HG03025 (cell line): ENCODE measurements around the gene GATAD2A.
"Not testable (repeated sequence)": the region's sequence is repeated elsewhere in the genome, so short reads cannot be mapped to it uniquely, and the experiment has no call there.

ENCODE experiments used
- ATAC-seq: cut with Tn5 transposase; IDR thresholded peaks from one replicate; pipeline ENCODE4 v1.9.1; 2021; ENCODE audit warnings: mild to moderate bottlenecking, moderate library complexity; ENCODE audit not compliant: unreplicated experiment, low FRiP score

The GATAD2A gene

DNA sequence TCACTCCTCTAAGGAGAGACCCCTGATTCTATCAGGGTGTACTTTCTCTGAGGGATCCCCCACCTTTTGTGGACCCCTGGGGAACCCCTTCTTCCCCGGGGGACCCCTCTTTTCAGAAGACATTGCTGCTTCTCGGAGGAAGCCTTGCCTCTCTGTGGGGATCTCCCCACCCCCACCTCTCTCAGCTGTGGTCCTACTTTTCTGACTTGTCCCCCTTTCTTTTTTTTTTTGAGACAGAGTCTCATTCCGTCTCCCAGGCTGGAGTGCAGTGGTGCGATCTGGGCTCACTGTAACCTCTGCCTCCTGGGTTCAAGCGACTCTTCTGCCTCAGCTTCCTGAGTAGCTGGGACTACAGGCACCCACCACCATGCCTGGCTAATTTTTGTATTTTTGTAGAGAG is 18.4 kb upstream of the GATAD2A start:
- no peak for ATAC-seq

DNA sequence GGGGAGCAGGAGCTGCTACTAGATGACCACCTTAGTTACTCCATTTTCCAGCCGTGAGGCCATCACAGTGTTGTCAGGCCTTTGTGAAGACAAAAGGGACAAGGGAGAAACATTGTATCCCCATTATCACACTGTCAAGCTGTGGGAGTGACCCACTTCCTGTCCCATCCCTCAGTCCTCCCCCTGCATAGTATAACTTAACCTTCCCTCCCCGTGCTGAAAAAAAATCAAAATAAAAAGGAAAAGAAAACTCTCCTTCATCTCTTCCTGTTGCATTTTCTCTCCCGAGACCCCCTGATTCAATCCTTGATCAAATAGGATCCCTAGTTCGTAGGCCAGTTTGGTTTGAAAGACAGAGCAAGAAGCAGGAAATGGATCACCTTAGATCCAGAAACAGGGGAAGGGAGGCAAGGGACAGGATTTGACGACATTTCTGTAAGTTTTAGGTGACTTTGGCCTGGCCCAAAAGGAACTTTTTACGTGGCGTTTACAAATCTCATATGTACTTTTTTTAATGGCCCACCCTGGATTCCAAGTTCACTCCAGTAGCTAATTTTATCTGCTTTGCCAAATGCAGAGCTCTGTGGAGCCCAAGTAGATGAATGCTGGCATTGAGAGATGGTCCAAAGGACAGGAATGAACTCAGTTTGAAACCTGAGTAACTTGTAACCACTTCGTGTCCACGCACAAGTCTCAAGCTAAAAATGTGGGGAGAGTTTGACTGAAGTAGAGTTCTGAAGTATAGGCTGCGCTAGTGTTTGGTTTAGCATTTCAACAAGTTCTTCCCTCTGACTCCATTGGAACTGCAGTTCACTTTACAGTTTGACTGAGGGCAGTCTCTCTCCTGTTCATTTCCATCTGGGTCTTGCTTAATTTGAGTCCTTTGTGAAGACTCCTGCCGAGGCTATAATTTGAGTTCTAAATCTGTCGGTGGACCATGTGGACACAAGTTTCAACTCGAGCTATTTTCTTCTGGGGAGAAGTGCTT is 16.6 kb upstream of the GATAD2A start:
- ATAC-seq = no peak

DNA sequence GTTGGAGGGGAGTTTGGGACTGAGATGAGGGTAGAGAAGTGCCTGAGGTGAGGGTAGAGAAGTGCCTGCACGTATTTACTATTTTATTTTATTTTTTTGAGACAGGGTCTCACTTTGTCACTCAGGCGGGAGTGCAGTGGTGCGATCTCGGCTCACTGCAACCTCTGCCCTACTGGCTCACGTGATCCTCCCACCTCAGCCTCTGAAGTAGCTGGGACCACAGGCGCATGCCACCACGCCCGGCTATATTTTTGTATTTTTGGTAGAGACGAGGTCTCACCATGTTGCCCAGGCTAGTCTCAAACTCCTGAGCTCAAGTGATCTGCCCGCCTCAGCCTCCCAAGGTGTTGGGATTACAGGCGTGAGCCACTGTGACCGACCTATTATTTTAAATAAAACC is 15.8 kb upstream of the GATAD2A start:
- ATAC-seq = not testable (repeated sequence)

DNA sequence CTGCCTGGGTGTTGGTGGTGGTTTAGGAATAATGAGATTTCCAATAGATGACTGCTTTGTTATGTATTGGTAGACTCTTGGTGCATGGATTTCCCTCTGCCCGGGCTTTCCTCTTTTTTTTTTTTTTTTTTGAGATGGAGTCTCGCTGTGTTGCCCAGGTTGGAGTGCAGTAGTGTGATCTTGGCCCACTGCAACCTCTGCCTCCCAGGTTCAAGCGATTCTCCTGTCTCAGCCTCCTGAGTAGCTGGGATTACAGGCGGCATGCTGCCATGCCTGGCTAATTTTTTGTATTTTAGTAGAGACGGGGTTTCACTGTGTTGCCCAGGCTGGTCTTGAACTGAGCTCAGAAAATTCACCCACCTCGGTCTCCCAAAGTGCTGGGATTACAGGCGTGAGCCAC is 11.1 kb upstream of the GATAD2A start:
- not testable (repeated sequence) for ATAC-seq

DNA sequence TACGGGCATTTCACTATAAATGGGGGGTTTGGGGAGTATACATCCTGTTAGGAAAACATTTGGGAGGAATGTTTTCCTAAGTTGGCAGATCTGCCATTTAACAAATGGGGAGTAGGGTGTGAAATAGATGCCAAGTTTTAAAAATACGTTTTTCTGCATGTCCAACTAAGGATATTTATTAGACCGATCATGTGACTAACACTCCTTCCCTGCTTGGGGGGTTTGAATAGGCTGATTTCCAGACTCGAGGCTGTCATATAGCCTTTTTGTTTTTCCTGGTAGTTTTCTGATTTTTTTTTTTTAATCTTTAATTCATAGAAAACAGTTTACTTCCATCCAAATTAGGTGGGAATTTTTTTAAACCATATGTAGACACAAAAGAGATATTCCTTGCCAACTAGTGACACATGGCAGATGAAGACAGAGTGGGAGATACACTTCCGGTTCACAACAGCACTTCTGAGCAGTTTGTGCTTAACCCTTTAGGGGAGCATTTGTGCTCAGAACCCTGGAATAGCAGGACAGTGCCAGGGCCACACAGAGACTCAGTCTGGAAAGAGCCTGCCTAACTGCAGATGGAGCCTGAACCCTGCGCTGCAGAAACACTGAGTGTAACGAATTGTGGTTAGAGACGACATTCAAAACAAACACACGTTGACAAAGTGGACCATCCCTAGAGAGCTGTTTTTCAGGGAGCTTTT is 5.6 kb upstream of the GATAD2A start:
- ATAC-seq = no peak

DNA sequence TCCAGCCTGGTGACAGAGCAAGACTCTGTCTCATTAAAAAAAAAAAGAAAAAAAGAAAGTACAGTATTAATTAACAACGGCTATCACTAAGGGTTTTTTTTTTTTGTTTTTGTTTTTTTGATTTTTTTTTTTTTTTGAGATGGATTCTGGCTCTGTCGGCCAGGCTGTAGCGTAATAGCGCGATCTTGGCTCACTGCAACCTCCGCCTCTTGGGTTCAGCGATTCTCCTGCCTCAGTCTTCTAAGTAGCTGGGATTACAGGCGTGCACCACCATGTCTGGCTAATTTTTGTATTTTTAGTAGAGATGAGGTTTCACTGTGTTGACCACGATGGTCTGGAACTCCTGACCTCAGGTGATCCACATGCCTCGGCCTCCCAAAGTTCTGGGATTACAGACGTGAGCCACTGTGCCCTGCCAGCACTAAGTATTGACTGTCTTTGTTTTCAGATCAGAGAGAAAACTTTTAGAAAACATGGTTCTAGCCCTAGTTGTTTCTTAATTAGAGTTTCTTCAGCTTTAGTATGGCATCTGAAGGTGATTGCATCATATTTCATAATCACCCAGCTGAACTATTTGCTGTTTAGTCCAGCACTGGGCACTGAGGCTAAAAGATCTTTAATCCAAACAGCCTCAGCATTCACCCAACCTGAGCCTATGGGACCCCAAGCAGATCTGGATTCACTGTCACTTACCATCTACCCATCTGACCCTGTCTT is 2.7 kb upstream of the GATAD2A start:
- no peak for ATAC-seq

DNA sequence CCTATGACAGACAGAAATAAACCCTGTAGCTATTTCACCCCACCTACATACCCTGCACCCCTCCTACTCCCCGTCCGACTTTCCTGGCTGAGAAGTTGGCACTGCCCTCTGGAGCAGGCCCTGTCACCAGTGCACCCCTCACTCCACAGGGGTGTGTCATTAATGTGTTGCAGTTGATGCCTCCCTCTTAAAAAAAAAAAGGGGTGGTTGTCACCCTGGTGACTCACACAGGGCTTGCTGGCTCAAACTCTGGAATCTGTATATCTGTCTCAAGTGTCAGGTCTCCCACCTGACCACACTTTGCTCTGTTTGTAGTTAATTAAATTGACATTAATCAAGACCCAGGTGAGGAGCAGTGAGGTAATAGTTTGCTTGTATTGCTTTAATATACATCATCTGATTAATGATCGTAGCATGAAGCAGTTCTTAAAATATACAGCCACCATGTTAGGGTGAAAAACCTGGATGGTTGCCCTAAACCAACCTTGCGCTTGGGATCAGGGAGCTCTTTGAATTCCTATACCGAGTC is 2.0 kb upstream of the GATAD2A start:
- ATAC-seq = no peak

DNA sequence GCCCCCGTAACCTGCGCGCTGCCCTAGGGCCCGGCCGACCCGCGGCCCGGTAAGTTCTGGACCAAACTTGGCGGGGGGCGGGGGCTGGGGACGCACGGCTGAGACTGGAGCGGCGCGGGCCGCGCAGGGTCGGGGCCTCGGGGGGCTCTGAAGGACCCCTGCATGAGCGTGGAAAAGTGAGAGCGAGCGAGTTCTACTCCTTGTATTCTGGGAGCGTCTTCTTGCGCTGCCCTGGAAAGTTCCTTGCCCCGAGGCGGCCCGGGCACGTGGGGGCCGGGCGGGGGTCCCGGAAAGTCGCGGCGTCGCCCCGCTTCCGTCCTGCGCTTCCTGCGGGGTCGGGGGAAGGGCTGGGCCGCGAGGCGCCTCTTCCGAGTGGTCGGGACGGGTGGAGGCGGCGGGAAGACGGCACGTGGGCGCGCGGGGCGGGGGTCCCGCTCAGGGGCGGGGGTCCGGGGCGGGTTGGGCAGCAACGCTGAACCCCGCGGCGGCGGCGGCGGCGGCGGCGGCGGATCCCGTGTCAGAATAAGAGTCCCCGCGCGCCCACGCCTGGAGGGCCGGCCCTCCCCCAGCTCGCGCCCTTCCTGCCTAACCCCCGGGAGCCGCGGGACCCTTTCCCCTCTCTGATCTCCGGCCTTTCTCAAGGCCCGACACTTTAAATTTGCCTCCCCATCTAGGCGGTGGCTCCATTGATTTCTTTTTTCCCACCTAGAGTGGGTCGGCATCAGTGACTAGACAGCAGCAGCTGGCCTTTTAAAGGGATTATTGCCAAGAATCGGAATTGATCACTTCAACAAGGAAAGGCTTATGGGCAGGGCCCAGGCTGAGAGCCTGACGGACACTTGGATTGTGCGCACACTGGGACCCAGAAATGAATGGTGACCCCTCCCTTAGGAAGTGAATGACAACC is 749 bp downstream of the GATAD2A start:
- no peak for ATAC-seq

DNA sequence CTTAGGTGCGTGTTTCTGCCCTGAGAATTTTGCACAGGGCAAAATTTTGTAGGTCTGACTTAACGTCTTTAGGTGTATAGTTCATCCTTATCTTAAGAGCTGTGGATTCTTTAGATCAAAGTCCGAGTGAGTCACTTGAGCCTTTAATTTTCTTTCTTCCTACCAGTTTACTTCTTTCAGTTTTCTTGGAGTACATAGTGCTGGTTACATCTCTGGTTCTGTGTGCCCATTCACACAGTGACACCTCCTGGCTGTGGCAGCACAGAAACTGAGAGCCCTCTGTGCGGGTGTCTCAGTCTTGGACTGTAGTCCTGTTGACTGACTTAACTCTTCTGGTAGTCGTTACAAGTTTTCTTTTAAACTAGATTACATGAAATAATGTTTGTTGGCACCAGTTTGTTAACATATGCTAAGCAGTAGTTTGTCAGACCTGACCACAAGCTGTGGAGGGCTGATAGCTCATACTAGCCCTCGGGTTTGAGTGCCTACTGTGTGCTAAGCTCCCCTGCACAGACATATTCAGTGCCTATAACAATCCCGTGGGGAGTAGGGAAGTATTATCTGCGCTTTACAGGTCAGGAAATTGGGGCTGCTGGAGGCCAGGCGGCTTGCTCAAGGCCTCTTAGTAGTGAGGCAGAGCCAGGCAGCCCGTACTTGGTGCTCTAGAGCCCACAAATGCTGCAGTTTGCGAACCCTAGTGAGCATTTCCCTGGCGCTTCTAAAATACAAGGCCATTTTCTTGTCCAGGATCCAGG is 1.6 kb downstream of the GATAD2A start:
- no peak for ATAC-seq

DNA sequence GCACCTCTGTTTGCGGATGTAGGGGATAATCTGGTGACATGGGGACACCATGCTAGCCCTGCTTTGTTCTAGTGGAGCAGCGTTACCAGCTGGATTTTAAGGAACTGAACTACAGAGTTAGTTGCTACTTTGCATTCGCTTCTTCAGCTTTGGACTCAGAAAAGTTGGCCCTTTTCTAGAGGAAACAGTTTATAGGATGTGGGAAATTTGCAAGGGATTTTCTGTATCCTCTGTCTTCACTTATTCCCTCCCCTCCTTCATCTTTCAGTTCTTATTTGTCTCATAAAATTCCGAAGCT is 2.1 kb downstream of the GATAD2A start:
- ATAC-seq = no peak

DNA sequence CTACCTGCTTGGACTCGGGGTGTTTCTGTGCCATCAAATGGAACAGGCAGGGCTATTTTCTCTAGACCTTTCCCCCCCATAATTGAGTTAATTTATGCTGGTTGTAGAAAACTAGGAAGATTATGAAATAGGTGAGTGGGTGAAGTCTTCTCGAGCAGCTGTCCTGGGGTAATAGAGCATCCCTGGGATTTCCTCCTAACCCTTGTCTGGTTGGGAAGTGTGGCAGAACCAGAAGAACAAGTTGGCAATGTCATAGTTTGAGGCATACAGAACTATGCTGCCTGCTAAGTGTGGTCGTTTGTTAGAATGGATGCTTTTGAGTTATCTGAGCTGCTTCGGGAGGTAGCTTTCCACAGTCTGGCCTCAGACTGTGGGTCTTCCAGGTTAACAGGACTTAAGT is 3.7 kb downstream of the GATAD2A start:
- no peak for ATAC-seq

DNA sequence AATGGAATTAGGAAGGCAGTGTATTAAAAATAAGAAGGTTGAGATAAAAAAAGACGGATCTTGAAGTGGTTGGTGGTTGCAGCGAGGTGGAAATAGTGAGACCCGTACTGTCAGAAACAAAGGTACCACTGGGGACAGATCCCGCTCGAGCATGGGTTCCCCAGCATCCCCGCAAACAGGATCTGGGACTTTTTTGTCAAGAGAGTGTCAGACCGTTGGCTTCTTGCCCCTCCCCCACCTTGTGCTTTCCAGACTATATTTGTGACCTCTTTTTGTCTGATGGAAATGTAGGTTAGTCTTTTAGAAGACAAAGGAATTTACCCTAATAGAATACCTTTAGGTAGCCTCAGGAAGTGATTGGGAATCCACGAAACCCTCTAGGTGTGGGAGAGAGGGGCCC is 4.2 kb downstream of the GATAD2A start:
- no peak for ATAC-seq

DNA sequence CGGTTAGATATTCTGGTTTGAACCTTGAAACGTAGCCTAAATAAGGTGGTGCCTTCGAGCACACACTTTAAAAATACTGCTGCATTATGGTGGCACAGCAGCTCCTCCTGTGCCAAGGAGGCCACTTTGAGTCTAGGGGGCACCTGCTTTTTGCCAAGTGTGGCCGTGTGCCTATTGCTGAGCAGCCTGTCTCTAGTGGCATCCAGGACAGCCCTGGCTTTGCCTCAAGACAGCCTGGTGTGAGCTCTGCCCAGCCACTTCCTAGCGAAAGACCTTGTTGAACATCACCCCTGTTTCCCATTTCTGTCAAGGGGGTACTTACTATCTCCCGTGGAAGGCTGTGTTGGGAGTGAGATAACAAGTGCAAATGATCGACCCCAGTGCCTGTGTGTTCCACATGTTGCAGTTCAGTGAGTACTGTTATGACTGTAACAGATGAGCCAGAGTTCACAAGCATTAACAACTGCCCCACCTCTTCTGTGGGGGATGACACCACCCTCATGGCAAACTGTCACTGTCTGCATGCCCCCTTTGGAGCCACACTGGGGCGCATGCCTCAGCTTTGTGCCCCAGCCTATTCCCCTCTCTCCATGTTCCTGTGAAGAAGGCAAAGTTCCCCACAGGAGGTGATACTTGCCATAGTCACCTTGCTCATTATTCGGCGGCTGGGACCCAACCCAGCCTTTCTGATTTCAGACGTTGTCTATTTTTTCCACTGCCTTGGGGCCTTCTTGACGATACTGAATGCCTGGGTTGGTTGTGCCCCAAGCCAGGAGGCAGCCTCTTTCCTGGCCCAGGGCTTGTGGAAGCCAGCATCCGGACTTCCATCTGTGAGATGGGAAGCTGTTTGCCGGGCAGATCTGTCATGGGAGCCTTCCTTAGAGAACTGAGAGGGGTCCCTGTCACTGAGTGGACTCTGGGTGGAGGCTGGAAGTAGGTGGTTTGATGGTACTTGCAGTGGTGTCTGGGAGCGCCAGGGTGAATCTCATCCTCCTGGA is 5.4 kb downstream of the GATAD2A start:
- ATAC-seq = no peak

DNA sequence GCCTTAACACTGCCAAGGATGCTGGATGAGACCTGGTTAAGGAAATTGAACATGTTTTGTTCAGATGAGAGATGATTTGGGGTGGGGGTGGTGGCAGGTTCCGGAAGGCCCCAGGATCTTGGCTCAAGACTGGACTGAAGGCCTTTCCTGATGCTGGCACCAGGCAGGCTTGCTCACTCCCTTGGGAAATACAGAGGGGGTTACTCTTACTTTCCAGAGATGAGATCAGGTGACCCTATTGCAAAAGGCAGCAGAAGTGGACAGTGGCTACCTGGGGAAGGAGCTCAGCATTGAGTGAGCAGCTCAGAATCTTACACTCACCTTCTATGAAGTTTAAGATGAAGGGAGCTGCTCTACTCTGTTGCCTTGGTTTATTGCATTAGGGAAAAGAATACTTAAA is 10.8 kb downstream of the GATAD2A start:
- ATAC-seq = no peak

DNA sequence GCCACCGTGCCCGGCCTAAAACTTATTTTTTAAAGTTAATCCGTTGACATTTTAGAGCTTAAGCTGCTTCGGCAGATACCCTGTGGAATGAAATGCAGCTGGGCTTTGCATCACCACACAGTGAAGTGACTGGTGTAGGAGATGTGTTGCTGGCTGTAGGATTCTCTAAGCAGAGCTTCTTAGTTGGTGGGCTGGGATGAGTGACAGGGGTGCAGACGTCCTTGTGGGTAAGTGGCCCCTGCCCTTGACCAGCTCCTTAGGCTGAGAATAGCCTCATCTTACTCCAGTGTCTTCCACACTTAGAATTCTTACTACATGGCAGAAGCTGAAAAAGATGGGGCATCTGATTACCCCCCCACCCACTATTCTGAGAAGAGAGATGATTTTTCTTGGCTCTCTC is 11.6 kb downstream of the GATAD2A start:
- no peak for ATAC-seq

DNA sequence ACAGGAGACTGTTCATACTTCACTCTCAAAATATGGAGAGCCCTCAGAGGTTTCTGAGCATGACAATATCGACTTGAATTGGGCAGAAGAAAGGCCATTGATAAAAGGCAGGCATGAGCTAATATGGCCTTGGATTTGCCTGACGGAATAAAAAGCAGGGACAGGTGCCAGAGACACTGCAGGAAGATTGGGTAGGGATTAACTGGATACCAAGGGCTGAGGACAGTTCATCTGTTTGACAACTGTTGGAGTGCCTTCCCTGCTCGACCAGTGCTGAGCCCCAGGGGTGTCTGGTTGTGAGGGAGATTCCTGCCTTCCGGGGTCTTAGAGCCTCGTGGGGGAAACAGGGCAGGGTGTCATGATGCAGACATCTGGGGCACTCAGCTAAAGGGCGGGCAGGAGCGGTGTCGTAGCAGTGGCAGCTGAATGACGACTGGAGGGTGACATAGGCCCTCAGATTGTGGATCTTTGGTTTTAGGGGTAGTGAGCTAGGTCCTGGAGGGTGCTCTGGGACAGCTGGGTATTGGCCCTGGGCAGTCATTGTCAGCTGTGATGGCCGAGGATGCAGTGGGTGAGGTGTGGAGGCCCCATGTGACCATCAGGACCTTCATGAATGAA is 12.3 kb downstream of the GATAD2A start:
- ATAC-seq = no peak

DNA sequence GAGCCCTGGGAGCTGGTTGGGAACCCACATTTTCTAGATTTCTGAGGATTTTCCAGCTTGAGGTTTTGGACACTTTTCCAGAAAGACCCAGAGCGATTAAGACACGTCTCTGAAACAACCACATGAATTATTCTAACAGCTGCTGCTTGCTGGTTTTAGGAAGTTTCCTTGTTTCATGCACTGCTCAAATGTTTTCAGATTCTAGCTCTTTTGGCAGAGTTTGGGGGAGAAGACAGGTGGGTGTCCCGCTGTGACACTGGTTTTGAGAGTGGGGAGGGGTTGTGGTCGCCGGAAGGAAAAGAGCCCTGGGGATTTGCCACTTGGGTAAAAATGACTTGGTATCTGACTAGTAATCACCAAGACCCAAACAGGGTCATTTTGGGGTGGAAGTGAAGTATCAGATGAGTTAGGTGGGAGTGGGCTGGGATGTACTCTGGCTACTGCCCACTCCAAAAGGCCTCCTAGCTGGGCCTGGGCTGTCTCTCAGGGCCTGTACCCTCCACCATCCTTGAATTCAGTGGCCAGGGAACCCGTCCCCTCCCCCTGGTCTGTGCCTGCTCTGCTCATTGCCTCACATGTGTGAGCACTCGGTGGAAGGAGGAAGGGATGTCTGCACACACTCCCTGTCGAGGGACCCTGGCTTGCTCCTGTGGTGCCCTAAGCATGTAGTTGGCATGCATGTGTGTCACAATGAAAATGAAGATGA is 13.2 kb downstream of the GATAD2A start:
- ATAC-seq = no peak
